KMS-11 (cell line): ENCODE data around the gene MON2.

Experiments used
- H2AFZ ChIP-seq: fragments of 200-600 bp; sonication (generic); 2 replicates; pipeline ENCODE4 v1.6.1; 2016; ENCODE audit warnings: antibody characterized with exemption, mixed run types, low read depth
- H3K27ac ChIP-seq: fragments of 200-600 bp; sonication (generic); 2 replicates; pipeline ENCODE4 v1.6.1; 2016; ENCODE audit warnings: mild to moderate bottlenecking, mixed run types
- H3K27me3 ChIP-seq: fragments of 200-600 bp; sonication (generic); 2 replicates; pipeline ENCODE4 v1.6.1; 2017; ENCODE audit warnings: mild to moderate bottlenecking, low read depth, mixed run types, moderate library complexity; ENCODE audit not compliant: insufficient read depth
- H3K36me3 ChIP-seq: fragments of 200-600 bp; sonication (generic); 2 replicates; pipeline ENCODE4 v1.6.1; 2017; ENCODE audit warnings: mild to moderate bottlenecking, mixed run types; ENCODE audit not compliant: insufficient read depth
- H3K4me1 ChIP-seq: fragments of 200-600 bp; sonication (generic); 2 replicates; pipeline ENCODE4 v1.6.1; 2016; ENCODE audit warnings: mild to moderate bottlenecking, low read depth, mixed run types; ENCODE audit not compliant: poor library complexity, severe bottlenecking
- H3K4me2 ChIP-seq: fragments of 200-600 bp; sonication (generic); 2 replicates; pipeline ENCODE4 v1.7.0; 2016; ENCODE audit warnings: mild to moderate bottlenecking, mixed run types
- H3K4me3 ChIP-seq: fragments of 200-600 bp; sonication (generic); IDR thresholded peaks from 2 replicates; pipeline ENCODE4 v1.6.1; 2017; ENCODE audit warnings: low read depth, low read length, mixed read lengths; ENCODE audit not compliant: insufficient read depth
- H3K79me2 ChIP-seq: fragments of 200-600 bp; sonication (generic); 2 replicates; pipeline ENCODE4 v1.6.1; 2016; ENCODE audit warnings: low read depth, mixed run types; ENCODE audit not compliant: insufficient read depth
- H3K9ac ChIP-seq: fragments of 200-600 bp; sonication (generic); 2 replicates; pipeline ENCODE4 v1.6.1; 2016; ENCODE audit warnings: mild to moderate bottlenecking, mixed run types
- H4K20me1 ChIP-seq: fragments of 200-600 bp; sonication (generic); 2 replicates; pipeline ENCODE4 v1.6.1; 2016; ENCODE audit warnings: mild to moderate bottlenecking, mixed run types; ENCODE audit not compliant: insufficient read depth
- CTCF ChIP-seq: fragments of 200-600 bp; sonication (generic); conservative IDR thresholded peaks from 2 replicates; pipeline ENCODE4 v1.6.1; 2017; ENCODE audit warnings: low read depth, mild to moderate bottlenecking, antibody characterized with exemption, low read length, moderate library complexity, mixed read lengths

The MON2 gene

GRCh38 chr12:62582065-62582366, 115.4 kb downstream of the MON2 start:
- no peaks in the 10 kb centered on the region for H3K36me3 ChIP-seq

GRCh38 chr12:62584619-62585018, 118.0 kb downstream of the MON2 start:
- Histone ChIP-seq H3K27me3 (no peaks in the 10 kb centered on the region), H3K79me2 (no peaks in the 10 kb centered on the region), H3K27ac (no peak overlapping the region), H3K4me3 (no peak overlapping the region), H3K36me3 (no peaks in the 10 kb centered on the region), H2AFZ (no peak overlapping the region), H3K9ac (no peak overlapping the region), H4K20me1 (no peaks in the 10 kb centered on the region), H3K4me2 (no peak overlapping the region), H3K4me1 (no peaks in the 10 kb centered on the region)
- TF ChIP-seq CTCF: no peak

More at GRCh38 chr12:62582065-62582366, 115.4 kb downstream of the MON2 start:
- Histone ChIP-seq H3K4me1 (no peaks in the 10 kb centered on the region), H3K9ac (no peak overlapping the region), H3K4me3 (no peak overlapping the region), H3K79me2 (no peaks in the 10 kb centered on the region), H4K20me1 (no peaks in the 10 kb centered on the region), H3K27ac (no peak overlapping the region), H3K27me3 (no peaks in the 10 kb centered on the region), H2AFZ (no peak overlapping the region), H3K4me2 (no peak overlapping the region)
- no peak for TF ChIP-seq CTCF

- H4K20me1 ChIP-seq: no peaks in the 10 kb centered on the region
- no peak overlapping the region for H3K9ac ChIP-seq
- no peaks in the 10 kb centered on the region for H3K4me1 ChIP-seq
- H3K27me3 ChIP-seq: no peaks in the 10 kb centered on the region
- no peak overlapping the region for H3K4me3 ChIP-seq
- no peak for TF ChIP-seq CTCF
- H3K36me3 ChIP-seq: no peaks in the 10 kb centered on the region
- no peak overlapping the region for H3K4me2 ChIP-seq
- no peak overlapping the region for H3K27ac ChIP-seq
- H2AFZ ChIP-seq: no peak overlapping the region
- no peaks in the 10 kb centered on the region for H3K79me2 ChIP-seq
These were observed 120.2 kb downstream of the MON2 start for GRCh38 chr12:62586850-62587249.

DNA sequence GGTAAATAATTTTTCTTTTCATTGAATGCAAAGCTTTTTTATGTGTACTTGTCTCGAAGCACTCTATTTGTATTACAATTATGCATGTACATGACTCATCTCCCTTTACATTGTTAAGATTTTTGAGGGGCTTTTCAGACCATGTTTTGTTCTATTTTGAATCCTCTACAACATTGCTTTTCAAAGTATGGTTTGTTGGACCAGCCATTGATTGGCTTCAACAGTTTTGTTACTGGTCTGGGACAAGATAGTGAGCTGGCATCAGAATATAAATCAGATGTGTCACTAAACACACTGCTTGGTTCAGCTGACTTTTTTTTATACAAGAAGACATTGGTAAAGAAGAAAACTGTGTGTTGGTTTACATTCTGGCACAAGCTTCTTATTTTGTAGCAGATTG, 122.3 kb downstream of the MON2 start:
- Histone ChIP-seq H3K27me3 (no peaks in the 10 kb centered on the region), H3K9ac (no peak overlapping the region), H3K4me2 (no peak overlapping the region), H3K4me3 (no peak overlapping the region), H3K27ac (no peak overlapping the region), H3K79me2 (no peaks in the 10 kb centered on the region), H2AFZ (no peak overlapping the region), H4K20me1 (no peaks in the 10 kb centered on the region), H3K36me3 (no peaks in the 10 kb centered on the region), H3K4me1 (no peaks in the 10 kb centered on the region)
- no peak for TF ChIP-seq CTCF

DNA sequence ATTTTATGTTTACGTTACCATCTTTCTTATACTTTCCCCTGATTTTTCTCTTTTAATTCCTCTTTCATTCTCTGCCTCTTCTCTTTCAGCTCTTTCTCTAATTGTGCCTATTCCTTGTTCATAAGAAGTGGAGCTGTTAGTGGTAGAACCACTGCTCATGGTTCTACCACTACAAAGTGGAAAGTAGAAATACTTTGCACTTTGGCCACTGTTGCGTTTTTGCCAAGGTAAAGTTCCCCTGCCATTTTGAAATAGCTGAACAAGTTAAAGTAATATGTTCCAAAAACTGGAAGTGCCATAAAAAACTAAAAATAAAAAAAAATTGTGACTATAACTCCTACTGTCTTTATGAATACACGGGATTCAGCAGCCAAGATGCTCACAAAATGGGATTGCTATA, 130.6 kb downstream of the MON2 start:
- no peak overlapping the region for H3K4me2 ChIP-seq
- H4K20me1 ChIP-seq: no peaks in the 10 kb centered on the region
- no peaks in the 10 kb centered on the region for H3K36me3 ChIP-seq
- no peak overlapping the region for H3K9ac ChIP-seq
- H2AFZ ChIP-seq: no peak overlapping the region
- no peak overlapping the region for H3K4me3 ChIP-seq
- H3K4me1 ChIP-seq: peaks cover 19% of the 10 kb centered on the region
- H3K27me3 ChIP-seq: no peaks in the 10 kb centered on the region
- no peak for TF ChIP-seq CTCF
- H3K27ac ChIP-seq: no peak overlapping the region
- no peaks in the 10 kb centered on the region for H3K79me2 ChIP-seq
